ENCODE results near the gene NTNG2.
A peak's percentile ranks its signal among the peaks of the same experiment; 100 is the strongest.

Gene NTNG2

DNA sequence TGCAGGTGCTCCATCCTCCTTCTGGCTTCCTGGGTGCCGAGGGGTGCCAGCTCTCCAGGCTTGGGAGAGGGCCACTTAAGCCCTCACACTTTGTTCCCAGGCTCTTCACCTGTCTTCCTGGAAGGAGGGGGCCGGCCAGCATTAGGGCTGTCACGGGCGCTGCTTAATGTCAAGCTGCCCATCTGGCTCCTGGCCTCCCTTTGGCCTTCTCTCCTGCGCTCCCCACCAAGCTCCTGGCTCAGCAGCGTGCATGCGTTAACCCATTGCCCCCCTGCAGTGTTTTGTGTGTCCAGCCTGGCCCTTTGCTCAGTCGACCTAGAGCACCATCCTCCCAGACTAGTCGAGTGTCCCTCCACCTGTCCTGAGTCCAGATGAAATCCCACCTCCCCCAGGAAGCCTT lies 21.3 kb downstream of the NTNG2 start (continued):
- no peak for TF ChIP-seq ZNF202 (tag by site-specific recombination; IDR thresholded peaks at IDR 0.05; ENCODE audit: borderline replicate concordance)
- no peak for TF ChIP-seq ZNF37A (tag by site-specific recombination; IDR thresholded peaks at IDR 0.05)
- no peak for TF ChIP-seq TCF7L2 (IDR thresholded peaks at IDR 0.05; ENCODE audit: borderline replicate concordance, low read depth, low read length)

DNA sequence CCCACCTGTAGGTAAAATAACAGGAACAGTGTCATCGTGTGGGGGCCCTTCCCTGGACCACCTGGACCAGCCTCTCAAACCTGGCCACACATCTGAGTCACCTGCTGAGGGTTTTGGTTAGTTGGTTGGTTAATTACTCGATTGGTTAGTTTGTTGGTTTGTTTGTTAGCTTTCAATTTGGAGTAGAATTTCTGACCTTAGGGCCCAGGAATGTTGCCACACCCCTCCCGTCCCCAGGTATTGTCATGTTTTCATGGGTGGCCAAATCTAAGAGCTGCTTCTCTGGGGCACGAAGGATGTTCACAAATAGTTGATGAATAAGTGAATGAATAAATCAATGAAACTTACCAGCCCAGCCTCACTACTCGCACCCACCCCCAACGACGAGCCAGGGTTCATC lies 21.9 kb downstream of the NTNG2 start:
- CTCF ChIA-PET, result interaction anchor here (1.1 to 5.0 kb wide), 6 partner anchors 13 to 51 kb away, joined by 3 to 34 read pairs (median 7); no protein-coding TSS in a partner anchor
- Histone ChIP-seq H3K27ac (ENCODE audit: extremely low read depth, low read depth, low read length) (no peak overlapping the region), H3K9me3 (ENCODE audit: control insufficient read depth, insufficient read depth, low read depth, low read length) (no peaks in the 10 kb centered on the region), H3K36me3 (ENCODE audit: control insufficient read depth in 2 of 2, insufficient read depth in 1 of 2, low read length in 2 of 2) (no peaks in the 10 kb centered on the region), H3K4me1 (ENCODE audit: control insufficient read depth, insufficient read depth, low read length) (no peaks in the 10 kb centered on the region), H3K4me3 (ENCODE audit: low read depth, low read length) (no peak overlapping the region)
- TF ChIP-seq ZNF211 (tag by site-specific recombination; IDR thresholded peaks at IDR 0.05; ENCODE audit: low read depth), result no peak
- TF ChIP-seq ZNF426 (tag by site-specific recombination; IDR thresholded peaks at IDR 0.05), result no peak
- no peak for TF ChIP-seq ZNF174 (tag by site-specific recombination; IDR thresholded peaks at IDR 0.05)
- no peak for TF ChIP-seq ZNF394 (tag by site-specific recombination; IDR thresholded peaks at IDR 0.05; ENCODE audit: borderline replicate concordance)
- TF ChIP-seq GLI2 (tag by site-specific recombination; IDR thresholded peaks at IDR 0.05; ENCODE audit: borderline replicate concordance, low read depth), result no peak
- no peak for TF ChIP-seq ZNF114 (tag by site-specific recombination; IDR thresholded peaks at IDR 0.05)
- TF ChIP-seq REPIN1 (tag by site-specific recombination; IDR thresholded peaks at IDR 0.05; ENCODE audit: low read depth), result no peak
- TF ChIP-seq, protein P1, sequence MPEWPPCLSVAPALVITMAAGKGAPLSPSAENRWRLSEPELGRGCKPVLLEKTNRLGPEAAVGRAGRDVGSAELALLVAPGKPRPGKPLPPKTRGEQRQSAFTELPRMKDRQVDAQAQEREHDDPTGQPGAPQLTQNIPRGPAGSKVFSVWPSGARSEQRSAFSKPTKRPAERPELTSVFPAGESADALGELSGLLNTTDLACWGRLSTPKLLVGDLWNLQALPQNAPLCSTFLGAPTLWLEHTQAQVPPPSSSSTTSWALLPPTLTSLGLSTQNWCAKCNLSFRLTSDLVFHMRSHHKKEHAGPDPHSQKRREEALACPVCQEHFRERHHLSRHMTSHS (tag by site-specific recombination; IDR thresholded peaks at IDR 0.05), result no peak
- TF ChIP-seq SCRT1 (tag by site-specific recombination; IDR thresholded peaks at IDR 0.05; ENCODE audit: borderline replicate concordance), result no peak
- TF ChIP-seq ZNF473 (tag by site-specific recombination; IDR thresholded peaks at IDR 0.05), result no peak
- no peak for TF ChIP-seq ZBTB17 (tag by site-specific recombination; IDR thresholded peaks at IDR 0.05)
- TF ChIP-seq ZNF623 (tag by site-specific recombination; IDR thresholded peaks at IDR 0.05), result no peak
- no peak for TF ChIP-seq ZNF354C (tag by site-specific recombination; IDR thresholded peaks at IDR 0.05; ENCODE audit: borderline replicate concordance, low read depth)
- no peak for TF ChIP-seq ZNF548 (tag by site-specific recombination; IDR thresholded peaks at IDR 0.05)
- TF ChIP-seq ZNF311 (tag by site-specific recombination; IDR thresholded peaks at IDR 0.05; ENCODE audit: borderline replicate concordance), result no peak
- TF ChIP-seq SCRT2 (tag by site-specific recombination; IDR thresholded peaks at IDR 0.05), result no peak
- POLR2A ChIA-PET, result interaction anchor here (2.3 kb wide), 1 partner anchor 30 kb away, joined by 12 read pairs; no protein-coding TSS in a partner anchor

DNA sequence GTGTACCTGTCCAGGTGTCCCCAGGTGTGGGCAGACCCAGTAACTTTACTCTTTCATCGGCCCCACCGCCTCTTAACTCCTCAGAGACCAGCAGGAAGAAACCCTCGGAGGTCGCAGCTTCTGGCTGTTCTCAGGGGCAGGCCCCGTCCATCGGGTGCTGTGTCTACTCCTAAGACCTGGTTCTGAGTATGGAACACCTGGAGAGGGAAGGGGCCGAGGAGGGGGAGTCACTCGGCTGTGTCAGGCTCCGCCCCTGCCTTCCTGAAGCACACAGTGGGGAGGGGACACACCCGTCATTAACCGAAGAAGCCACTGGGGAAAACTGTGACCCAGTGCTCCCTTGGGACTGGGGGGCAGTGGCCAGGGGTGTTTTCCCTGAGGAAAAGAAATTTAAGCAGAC lies 22.3 kb downstream of the NTNG2 start:
- CTCF ChIA-PET, result interaction anchor here (1.4 to 5.0 kb wide), 4 partner anchors 14 to 84 kb away, joined by 4 to 34 read pairs (median 16); no protein-coding TSS in a partner anchor
- POLR2A ChIA-PET, result interaction anchor here (2.3 kb wide), 1 partner anchor 30 kb away, joined by 12 read pairs; no protein-coding TSS in a partner anchor
- TF ChIP-seq ZNF112 (tag by site-specific recombination; IDR thresholded peaks at IDR 0.05) (no peak), KLF1 (tag by site-specific recombination; IDR thresholded peaks at IDR 0.05) (peak; percentile 35; the same call in 1 of the 2 replicates)
- Histone ChIP-seq H3K4me1 (ENCODE audit: control insufficient read depth, insufficient read depth, low read length) (no peaks in the 10 kb centered on the region), H3K27ac (ENCODE audit: extremely low read depth, low read depth, low read length) (no peak overlapping the region), H3K9me3 (ENCODE audit: control insufficient read depth, insufficient read depth, low read depth, low read length) (no peaks in the 10 kb centered on the region), H3K4me3 (ENCODE audit: low read depth, low read length) (no peak overlapping the region), H3K36me3 (ENCODE audit: control insufficient read depth in 2 of 2, insufficient read depth in 1 of 2, low read length in 2 of 2) (no peaks in the 10 kb centered on the region)
